NCI-H345 (cell line): ENCODE data around the gene TNNC2.
"Not testable (repeated sequence)": the region's sequence is repeated elsewhere in the genome, so short reads cannot be mapped to it uniquely, and the experiment has no call there.

Experiments
- DNase-seq: peaks from one replicate; lab custom pipeline; 2025; lab: John Stamatoyannopoulos, UW

Gene TNNC2

GRCh38 chr20:45819466-45819865 lies 7.6 kb downstream of the TNNC2 start:
- DNase-seq = no peak

DNA sequence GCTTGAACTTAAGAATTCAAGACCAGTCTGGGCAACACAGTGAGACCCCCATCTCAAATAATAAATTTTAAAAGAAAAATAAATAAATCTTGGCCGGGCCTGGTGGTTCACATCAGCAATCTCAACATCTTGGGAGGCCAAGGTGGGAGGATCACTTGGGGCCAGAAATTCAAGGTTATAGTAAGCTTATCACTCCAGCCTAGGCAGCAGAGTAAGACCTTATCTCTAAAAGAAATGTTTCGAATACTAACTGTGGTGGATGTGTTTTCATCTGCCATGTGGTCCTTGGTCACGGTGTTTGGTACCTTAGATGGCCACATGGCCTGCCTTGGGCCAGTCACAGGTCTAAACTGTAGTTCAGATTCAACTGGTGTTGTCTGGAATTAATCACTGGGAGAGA lies 8.9 kb downstream of the TNNC2 start:
- DNase-seq = no peak

- DNase-seq = no peak
Observed at GRCh38 chr20:45817376-45818194, 9.5 kb downstream of the TNNC2 start.

- no peak for DNase-seq
Observed at GRCh38 chr20:45816951-45817350, 10.2 kb downstream of the TNNC2 start.

GRCh38 chr20:45814314-45814713 lies 12.8 kb downstream of the TNNC2 start:
- no peak for DNase-seq

- DNase-seq = no peak
Observed at GRCh38 chr20:45813489-45813888, 13.6 kb downstream of the TNNC2 start.

GRCh38 chr20:45813006-45813340 lies 14.1 kb downstream of the TNNC2 start:
- peak; percentile 36 for DNase-seq

- DNase-seq = peak; percentile 100
Observed at GRCh38 chr20:45812157-45813005, 14.7 kb downstream of the TNNC2 start, which contains the start of gene UBE2C. TSS of gene UBE2C (plus strand) at chr20:45812644. CDS start at chr20:45812696, 52 bp downstream.

GRCh38 chr20:45810191-45810970 lies 16.7 kb downstream of the TNNC2 start:
- DNase-seq = no peak

- no peak for DNase-seq
Observed at GRCh38 chr20:45801851-45802250, 25.3 kb downstream of the TNNC2 start.

GRCh38 chr20:45798935-45799642 lies 28.0 kb downstream of the TNNC2 start:
- DNase-seq = peak; percentile 63

DNA sequence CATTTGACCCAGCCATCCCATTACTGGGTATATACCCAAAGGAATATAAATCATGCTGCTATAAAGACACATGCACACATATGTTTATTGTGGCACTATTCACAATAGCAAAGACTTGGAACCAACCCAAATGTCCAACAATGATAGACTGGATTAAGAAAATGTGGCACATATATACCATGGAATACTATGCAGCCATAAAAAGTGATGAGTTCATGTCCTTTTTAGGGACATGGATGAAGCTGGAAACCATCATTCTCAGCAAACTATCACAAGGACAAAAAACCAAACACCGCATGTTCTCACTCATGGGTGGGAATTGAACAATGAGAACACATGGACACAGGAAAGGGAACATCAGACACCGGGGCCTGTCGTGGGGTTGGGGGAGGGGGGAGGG lies 29.2 kb downstream of the TNNC2 start:
- not testable (repeated sequence) for DNase-seq

DNA sequence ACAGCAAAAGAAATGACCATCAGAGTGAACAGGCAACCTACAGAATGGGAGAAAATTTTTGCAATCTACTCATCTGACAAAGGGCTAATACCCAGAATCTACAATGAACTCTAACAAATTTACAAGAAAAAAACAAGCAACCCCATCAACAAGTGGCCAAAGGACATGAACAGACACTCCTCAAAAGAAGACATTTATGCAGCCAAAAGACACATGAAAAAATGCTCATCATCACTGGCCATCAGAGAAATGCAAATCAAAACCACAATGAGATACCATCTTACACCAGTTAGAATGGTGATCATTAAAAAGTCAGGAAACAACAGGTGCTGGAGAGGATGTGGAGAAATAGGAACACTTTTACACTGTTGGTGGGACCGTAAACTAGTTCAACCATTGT lies 29.6 kb downstream of the TNNC2 start:
- DNase-seq = not testable (repeated sequence)

DNA sequence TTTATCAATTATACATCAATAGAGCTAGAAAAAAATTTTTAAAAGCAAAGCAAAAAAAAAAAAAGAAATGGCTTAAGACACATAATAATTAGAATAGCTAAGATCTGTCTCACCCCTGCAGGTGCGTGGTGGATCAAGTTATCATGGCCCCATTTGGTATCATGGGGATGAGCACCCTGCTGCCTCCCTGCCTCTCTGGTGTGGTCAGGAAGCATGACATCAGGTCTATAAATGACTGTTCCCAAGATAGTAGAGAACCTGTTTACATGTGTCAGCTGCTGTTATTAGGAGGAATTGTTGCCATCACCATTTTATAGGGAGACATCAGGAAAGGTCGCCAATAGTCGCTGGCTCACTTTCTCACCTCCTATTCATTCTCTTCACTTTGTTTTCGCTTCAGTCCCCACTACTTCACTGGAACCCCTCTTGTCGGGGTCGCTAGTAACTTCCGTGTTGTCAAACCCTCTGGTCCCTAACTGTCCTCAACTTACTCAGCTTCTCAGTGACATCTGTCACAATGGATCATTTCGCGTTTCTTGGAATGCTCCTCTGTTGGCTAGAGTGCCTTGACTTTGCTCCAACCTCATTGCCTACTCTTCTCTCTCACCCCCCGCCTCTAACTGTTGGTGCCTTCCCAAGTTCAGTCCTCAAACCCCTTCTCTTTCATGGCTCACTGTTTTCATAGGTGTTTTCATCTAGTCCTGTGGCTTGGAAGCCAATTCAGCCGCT lies 30.6 kb downstream of the TNNC2 start:
- DNase-seq = no peak

- DNase-seq = no peak
Observed at GRCh38 chr20:45792317-45793118, 34.6 kb downstream of the TNNC2 start.

DNA sequence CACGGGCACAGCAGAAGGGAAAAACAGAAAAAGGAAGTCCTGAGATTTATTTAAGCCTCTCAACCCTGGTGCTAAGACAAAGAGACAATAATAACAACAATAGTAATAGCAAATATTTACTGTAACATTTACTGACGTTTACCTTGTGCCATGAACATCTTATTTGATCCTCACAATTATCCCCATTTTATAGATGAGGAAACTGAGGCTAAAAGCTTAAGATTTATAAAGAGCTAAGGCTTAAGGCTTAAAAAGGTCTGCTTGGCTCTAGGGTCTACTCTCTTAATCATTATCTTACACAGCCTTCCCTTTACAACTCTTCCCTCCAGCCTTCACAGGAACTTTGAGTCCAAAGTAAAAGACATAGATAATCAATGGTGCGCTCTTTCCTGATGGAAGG lies 38.8 kb downstream of the TNNC2 start:
- DNase-seq = no peak

- no peak for DNase-seq
Observed at GRCh38 chr20:45783656-45784294, 43.3 kb downstream of the TNNC2 start.

DNA sequence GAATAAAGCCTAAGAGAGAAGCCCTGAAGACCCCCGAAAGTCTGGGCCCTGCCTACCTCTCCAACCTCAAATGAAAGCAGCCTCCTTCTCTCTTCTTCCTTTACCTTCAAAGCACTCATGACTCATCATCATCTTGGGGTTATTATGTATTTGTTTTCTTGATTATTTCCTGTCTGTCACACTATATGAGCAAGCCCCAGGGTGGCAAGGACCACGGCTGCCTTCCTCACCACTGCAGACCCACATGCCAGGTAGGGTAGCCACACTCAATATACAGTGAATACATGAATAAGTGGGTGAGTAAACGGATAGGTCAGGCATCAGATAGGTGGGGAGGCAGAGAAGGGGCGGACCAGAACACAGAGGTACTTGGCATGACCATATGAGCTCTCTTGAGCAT lies 44.2 kb downstream of the TNNC2 start:
- DNase-seq = no peak

GRCh38 chr20:45781391-45781931 lies 45.7 kb downstream of the TNNC2 start:
- DNase-seq = no peak
